Measurements from ENCODE around the gene TLCD4.

The TLCD4 gene

GRCh38 chr1:95072532-95073419 lies 44.4 kb upstream of the TLCD4 start, which contains the start of gene ALG14:
Gene ALG14, minus strand, starts transcription at chr1:95072951. Its CDS starts 53 bp downstream, at chr1:95072898.
- DNase-seq (ENCODE audit: low spot score): peak; percentile 95
- no peak for TF ChIP-seq CTCF (IDR thresholded peaks at IDR 0.05)
- peak within 1 kb of the TSS; percentile 86 to 90 for H3K27ac ChIP-seq
- H3K4me3 ChIP-seq: peak within 1 kb of the TSS; percentile 74

GRCh38 chr1:95073446-95073845 lies 43.7 kb upstream of the TLCD4 start:
- TF ChIP-seq CTCF (IDR thresholded peaks at IDR 0.05): no peak
- H3K27ac ChIP-seq: peak overlapping the region; percentile 86 to 90
- DNase-seq (ENCODE audit: low spot score): no peak
- peak overlapping the region; percentile 74 for H3K4me3 ChIP-seq

- H3K4me3 ChIP-seq: no peak overlapping the region
- TF ChIP-seq CTCF (IDR thresholded peaks at IDR 0.05): no peak
- DNase-seq (ENCODE audit: low spot score): no peak
Observed at GRCh38 chr1:95076034-95076433, 41.1 kb upstream of the TLCD4 start.

GRCh38 chr1:95080446-95080845 lies 36.7 kb upstream of the TLCD4 start:
- TF ChIP-seq CTCF (IDR thresholded peaks at IDR 0.05): no peak
- no peak for DNase-seq (ENCODE audit: low spot score)
- no peak overlapping the region for H3K27ac ChIP-seq
- no peak overlapping the region for H3K4me3 ChIP-seq

More at GRCh38 chr1:95076034-95076433, 41.1 kb upstream of the TLCD4 start:
- no peak overlapping the region for H3K27ac ChIP-seq

GRCh38 chr1:95080879-95081278 lies 36.3 kb upstream of the TLCD4 start:
- Histone ChIP-seq H3K4me3 (no peak overlapping the region), H3K27ac (no peak overlapping the region)
- no peak for DNase-seq (ENCODE audit: low spot score)
- TF ChIP-seq CTCF (IDR thresholded peaks at IDR 0.05): no peak

- Histone ChIP-seq H3K4me3 (no peak overlapping the region), H3K27ac (no peak overlapping the region)
- TF ChIP-seq CTCF (IDR thresholded peaks at IDR 0.05): no peak
- DNase-seq (ENCODE audit: low spot score): no peak
Observed at GRCh38 chr1:95084317-95085176, 32.6 kb upstream of the TLCD4 start.
